HG03095 (cell line): ENCODE results near the gene TTLL5.

Experiments used
- ATAC-seq: cut with Tn5 transposase; IDR thresholded peaks from one replicate; pipeline ENCODE4 v1.9.1; 2021; ENCODE audit warnings: moderate library complexity; ENCODE audit not compliant: unreplicated experiment

TTLL5 gene

DNA sequence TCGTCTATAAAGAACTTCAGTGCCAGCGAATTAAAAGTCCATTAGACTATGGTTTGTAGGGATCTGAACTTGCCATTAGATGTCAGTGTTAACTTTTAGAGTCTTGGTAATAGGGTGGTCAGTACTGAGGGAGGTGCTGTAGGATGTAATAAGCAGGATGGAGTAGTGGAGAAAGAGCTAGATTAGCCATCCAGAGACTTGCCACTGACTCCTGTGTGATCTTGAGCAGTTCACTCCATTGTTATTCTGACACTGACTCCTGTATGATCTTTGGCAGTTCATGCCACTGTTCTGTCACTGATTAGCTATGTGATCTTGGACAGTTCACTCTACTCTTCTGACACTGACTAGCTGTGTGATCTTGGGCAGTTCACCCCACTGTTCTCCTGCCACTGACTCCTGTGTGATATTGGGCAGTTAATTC, 133.6 kb downstream of the TTLL5 start:
- ATAC-seq: no peak

DNA sequence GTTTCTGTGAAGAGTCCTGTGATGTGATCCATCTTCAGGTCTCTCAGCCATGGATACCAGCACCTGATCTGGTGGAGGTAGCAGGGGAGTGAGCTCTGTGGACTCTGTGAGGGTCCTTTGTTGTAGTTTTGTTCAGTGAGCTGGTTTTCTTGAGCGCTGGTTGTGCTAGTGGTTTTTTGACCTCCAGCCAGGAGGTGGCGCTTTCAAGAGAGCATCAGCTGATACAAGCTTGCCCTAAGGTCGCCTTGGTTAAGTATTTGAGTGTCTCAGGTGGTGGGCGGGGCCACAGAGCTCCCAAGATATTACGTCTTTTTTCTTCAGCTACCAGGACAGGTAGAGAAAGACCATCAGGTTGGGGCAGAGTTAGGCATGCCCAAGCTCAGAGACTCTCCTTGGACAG, 139.7 kb downstream of the TTLL5 start:
- no peak for ATAC-seq

DNA sequence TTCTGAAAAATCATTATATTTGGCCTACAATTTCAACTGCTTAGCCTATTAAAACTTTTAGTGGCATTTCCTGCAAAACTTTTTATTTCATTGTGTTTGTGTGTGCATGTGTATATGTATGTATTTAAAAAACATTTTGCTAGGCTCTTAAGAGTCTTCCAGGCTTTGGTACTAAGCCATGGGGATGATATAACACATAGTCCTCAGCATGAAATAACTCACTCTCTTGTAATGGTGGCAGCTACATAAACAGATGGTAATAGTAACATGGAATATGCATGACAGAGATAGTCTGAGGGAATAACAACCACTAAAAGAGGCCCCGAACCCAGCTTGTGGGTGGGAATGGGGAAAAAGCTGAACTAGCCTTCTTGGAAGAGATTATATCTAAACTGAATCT, 141.4 kb downstream of the TTLL5 start:
- ATAC-seq: no peak

DNA sequence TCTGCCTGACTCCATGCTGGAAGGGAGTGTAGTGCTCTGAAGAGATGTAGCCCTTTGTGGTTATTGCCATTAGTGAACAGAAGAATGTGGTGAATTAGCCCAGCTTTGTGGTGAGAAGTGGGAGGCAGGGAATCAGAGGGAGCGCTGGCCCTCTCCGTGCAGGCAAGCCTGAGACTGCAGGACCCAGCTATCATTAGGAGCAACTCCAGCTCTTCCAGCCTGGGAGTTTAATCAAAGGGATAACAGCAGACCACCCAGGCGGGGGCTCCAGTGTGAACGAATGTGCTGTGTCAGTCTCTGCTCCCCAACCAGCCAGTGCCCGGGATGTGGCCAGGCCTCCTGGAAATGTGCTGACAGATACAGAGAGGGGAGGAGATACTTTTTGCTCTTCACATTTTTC, 142.7 kb downstream of the TTLL5 start:
- ATAC-seq: no peak

DNA sequence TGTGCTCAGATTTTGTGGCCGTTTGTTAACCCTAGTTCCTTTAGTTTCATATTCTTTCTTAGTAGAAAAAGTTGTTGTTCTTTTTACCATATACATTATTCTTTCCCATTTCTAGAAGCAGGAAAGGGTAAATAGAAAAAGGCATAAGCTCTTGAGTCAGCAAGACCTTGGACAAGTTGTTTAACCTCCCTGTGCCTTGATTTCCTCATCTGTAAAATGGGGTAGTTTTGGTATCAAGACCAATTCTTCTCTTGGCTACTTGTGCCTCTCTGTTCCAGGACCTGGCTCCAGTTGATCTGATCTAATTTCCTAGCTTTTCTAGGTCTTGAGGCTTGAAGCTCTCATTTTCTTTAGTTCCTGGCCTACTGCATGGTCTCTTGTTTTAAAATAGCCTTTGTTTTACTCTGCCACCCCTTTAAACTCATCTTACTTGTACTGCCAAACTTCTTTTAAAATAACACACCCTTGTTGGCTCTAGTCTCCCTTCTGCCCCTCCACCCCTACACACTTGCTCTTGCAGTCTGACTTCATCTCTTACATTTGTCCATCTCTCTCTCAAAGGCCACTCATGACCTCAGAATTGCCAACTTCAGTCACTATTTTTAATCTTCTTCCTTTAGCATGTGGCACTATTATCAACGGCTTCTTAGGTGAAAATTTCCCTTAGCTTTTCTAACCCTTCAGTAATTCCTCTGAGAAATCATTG, 143.7 kb downstream of the TTLL5 start:
- ATAC-seq: no peak

DNA sequence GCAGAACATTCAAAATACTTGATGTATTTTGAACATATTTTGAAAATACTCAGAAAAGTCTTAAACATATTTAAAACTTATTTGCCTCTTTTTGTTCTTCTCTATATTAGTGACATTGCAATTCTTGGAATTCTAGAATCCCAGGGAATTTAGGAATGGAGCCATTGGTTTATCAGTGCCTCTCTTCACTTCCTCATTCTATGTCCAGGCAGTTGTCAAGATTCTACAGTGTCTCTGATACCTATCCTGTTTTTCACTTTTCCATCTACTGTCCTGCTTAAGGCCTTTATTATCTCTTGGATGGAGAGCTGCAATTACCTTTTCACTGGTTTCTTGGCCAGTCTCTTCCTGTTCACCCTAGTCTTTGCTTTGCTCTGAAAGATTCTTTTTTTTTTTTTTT, 144.6 kb downstream of the TTLL5 start:
- ATAC-seq: no peak

DNA sequence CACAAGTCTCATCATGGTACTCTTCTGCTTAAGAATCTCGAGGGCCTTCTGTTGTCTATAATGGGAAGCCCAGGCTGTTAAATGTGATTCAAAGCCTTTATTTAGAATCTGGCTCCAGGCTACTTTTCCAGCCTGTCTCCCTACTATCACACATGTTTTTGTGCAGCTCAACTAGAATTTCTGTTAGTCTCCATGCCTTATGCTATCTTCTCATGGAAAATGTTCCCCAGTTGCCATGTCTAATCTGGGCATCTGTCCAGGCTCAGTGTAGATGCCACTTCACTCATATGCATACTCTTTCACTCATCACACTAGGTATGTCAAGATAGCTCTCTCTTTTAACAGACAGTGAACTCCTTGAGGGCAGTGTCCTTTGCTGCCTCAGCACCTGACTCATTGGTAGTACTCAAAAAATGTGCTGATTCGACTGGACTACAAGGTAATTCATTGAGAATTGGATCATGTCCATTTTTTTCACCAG, 145.3 kb downstream of the TTLL5 start:
- ATAC-seq: no peak

DNA sequence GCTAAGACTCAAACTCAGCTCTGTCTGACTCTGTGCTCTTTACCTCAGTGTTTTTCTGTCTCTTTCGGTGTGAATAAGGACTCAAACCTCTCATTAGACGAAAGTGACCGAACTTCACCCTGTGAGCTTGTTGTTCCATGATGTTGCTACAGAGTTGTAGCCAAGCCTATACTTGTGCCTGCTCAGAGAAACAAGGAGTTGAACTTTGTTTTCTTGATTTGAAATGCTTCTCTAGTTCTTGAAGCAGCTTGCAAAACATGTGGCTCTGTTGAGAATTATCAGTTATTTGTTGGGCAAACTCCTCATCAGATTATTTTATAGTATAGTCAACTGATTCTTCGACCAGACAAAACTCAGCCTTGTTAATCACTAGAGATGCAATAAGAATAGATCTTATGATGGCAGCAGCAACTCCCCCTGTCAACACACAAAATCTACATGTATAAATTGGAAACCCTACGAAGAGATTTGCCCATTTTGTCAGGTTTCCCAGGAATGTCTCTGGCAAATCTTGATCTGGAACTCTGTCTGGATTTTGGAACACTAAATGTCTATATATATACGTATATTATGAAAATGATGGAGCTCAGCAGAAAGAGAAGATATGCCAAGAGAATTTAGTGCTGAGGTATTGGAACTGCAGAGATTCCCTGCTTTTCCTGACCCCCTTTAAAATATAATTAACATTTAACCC, 146.8 kb downstream of the TTLL5 start:
- no peak for ATAC-seq

DNA sequence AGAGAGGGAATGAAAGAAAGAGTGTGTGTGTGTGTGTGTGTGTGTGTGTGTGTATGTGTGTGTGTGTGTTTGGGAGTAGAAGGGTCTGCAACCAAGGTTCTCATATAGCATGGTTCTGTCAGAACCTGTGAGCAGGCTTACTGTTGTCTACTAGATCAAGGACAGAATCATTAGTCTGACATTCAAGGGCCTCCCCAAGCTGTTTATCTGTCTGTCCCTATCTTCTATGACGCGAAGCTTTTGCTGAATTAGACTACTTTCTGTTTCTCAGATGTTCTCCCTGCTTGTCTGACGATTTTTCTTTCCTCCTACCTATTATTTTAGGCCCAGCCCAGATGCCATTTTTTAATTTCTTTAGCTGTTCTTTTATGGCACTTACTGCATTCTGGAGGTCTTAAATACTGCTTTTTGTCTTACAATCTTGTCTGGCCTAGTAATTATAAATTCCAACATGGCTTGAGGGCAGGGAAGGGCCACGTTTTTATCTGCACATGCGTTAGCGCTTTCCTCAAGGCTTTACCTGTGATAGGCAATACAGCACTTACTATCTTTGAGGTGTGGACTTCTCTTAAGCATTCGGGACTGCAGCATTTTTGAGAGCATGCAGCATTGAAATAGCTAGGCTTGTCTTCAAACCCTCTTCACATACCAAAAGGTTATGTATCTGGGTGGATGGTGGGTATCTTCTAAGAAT, 150.2 kb downstream of the TTLL5 start:
- no peak for ATAC-seq

DNA sequence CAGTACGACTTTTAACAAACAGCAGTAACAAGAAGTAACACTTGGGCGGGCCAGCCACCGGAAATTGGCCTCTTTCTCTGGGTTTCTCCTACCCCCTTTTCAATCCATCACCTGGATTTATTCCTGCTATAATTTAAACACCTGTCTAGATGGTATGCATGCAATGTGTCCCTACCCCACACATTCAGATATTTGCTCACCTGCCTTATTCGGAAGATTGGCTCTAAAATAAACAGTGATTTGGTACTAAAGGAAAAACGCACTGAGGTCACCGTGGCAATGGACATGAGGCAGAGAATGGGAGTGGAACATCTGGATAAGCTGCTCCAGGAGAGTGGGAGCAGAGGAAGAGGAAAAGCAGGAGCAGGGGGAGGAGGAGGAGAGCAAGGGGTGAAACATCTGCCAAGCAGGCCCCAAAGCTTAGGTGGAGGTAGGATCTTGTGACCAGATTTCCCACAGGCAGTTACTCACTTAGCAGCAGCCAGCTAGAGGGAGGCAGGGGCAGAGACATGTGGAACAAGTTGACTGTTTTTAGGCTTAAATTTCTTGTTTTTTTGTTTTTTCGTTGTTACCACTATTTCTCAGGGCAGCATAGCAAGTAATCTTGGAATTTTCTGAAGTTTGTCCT, 150.9 kb downstream of the TTLL5 start:
- ATAC-seq: no peak

DNA sequence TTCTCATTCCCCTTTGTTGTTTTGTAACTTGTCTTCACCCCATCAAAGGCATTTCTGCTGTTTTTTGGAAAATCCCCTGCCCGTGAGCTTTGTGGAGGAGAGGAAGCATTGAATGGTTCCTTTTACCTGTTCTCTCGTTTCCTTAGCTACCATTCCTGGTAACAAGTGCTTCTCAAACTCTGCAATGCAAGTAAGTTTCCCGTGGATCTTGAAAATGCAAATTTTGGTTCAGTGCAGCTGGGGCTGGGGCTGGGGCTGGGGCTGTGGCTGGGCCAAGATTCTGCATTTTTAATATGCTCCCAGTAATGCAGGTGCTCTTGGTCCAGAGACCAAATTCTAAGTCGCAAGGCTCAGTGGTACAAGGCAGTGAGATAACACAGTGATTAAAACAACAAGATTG, 151.6 kb downstream of the TTLL5 start:
- ATAC-seq: no peak

DNA sequence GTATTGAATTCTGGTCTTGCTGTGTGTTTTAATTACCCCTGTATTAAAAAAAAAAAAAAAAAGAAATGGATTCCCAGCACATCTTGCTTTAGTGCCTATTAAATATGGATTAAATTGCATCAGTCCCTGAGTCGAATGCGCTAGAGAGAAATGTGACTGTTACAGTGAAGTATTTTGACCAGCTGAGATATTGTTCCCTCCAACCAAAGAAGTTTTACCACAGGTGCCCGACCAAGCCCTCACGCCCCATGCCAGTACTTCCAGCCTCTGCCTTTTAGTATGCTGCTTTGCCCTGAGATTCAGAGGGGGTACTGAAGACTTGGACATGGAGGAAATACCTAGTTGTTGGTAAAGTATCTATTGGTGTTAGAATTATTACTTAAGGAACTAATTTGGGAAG, 159.7 kb downstream of the TTLL5 start:
- ATAC-seq: no peak

DNA sequence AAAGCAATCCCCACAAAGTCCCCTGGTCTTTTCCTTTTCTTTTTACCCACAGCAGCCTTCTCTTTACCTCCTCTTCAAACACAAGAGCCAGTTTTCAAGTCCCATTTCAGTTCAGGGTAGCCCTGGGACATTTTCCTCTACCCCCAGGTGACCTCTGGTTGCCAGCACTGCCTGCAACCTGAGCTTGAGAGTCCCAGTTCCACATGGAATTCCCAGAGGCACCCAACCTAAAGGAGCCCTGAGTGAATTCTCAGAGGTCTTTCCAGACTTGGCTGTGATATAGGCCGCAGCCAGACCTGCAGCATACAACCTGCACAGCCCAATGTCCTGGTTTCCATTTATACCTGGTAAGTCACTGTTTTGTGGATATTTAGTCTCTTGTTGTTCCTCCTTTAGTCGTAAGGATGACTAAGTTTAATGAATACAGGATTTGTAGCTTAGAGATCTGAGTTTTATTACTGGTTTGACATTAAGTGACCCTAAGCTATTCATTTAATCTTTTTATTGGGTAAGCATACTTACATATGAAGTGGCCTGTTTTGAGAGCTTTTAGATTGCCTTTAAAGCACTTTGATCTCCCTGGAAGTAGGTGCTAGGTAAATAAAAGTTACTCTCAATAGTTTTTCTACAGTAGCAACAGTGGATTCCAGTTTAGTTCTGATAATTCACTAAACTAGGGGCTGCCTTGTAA, 160.9 kb downstream of the TTLL5 start:
- ATAC-seq: no peak

DNA sequence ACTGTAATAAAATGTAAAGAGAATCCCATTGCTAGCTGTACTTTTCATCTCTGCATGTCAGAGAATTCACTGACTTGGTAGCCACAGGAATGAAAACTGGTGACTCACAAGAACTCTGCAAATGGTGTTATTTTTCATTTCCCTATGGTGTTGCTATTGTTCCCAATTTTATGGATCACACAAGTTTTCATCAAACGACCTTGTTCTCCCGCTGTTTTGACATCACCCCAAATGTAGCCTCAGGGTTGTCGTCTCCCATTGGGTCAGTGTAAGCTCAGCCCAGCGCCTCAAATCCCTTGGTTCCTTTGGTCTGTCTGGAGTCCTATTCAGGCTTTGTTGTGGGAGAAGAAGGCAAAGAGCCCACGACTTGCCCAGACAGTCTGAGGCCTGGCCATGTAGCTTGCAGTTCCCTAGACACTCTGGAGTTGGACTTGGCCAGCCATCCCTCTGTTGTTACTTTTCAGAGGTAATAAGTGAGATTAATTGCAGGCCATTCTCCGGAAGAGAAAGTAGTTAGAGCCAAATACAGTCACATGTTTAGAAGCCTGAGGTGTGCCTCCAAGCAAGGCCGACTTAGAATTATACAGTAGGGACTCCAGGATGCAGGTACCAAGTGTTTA, 161.6 kb downstream of the TTLL5 start:
- ATAC-seq: no peak

DNA sequence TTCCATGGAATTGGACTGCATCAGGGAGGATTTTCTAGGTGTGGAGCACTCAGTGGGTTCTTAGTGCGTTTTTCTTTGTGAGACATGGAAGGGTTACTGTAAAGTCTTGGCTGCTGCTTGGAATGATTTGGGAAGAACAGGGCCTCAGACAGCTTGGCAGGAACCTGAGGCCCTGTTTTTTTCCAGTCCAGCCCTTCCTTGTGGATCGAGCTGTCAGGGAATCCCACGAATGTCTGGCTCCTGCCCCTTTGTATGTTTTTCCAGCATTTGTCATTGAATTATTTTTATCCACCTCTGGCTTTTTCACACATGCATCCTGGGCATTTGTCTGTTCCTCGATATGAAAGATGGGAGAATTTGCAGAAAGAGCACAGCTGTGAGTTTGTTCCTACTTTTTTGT, 162.3 kb downstream of the TTLL5 start:
- no peak for ATAC-seq

DNA sequence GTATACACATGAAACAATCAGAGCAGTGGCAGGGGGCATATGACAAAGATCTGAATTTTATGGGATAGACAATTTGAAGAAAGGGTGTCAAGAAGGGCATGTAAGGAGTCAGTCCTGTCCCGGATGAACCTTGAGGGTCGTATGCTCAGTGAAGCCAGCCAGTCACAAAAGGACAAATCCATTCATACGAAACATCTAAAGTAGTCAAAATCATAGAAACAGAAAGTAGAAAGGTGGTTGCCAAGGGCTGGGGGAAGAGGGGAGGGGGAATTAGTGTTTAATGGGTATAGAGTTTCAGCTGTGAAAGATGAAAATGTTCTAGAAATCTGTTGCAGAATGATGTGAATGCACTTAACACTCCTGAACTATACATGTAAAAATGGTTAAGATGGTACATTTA, 163.3 kb downstream of the TTLL5 start:
- ATAC-seq: no peak

DNA sequence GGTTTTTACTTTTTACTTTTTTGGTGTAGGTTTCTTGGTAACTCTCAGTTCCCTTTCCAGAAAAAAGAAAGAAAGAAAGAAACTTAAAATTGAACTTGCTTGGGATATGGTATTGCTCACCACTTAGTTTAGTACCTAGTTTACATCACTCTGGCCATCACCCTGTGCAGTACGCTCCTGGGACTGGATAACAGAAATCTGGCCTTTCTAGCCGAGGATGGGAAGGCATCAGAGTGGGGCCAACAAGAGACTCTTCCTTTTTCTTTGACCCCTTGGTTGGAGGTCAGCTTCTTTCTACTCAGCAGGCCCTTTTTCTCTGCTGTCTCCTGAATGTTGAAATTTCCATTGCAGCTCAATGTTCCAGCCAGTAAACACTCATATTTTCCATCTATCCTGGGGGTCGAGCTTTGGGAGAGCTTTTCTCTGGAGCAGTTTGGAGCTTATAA, 164.1 kb downstream of the TTLL5 start:
- no peak for ATAC-seq

DNA sequence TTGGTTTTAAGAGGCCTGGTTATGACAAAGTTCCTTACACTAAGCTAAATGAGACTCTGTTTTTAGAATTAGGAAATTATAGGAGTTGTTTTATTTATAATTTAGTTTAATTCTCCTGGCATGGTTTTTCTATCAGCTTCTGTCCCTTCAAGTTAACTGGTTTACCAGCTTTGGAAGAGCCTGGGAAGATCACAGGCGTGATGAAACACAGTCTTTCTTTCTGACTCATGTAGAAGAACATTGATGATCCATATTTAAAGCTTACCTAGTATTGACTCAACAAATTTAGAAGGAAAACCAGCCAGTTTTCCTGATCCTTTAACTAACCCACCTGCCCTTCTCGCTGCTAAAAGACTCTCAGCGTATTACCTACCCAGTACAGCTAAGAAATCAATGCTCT, 165.6 kb downstream of the TTLL5 start:
- no peak for ATAC-seq

DNA sequence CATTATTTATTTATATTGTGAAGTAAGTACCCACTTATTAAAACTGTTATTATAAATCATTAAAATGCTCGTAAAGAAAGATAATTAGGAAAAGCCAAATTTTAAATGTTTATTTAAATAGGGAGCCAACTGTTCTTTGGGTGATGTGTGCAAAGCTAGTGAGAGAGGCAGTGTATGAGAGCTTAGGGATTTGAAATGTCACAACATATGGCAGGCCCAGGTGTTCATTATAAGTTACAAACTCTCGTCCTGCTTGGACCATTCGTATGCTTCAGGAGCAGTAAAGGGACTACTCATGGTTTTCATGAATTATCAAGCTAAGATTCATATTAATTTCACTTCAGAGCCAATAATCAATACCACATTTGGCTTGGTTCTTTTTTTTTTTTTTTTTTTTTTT, 166.3 kb downstream of the TTLL5 start:
- ATAC-seq: no peak

DNA sequence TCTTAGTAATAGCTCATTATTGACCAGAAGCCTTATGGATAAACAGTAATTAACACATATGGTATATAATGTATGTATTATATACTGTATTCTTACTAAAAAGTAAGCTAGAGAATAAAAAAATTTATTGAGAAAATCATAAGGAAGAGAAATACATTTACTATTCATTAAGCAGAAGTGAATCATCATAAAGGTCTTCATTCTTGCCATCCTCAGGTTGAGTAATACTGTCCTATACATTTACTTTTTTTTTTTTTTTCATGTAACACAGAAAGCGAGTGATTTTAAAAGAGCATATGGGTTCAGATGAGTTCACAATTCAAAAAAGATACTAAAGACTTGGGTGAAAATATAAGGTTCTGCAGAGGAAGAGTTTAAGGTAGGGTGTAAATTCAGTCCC, 168.3 kb downstream of the TTLL5 start:
- no peak for ATAC-seq

DNA sequence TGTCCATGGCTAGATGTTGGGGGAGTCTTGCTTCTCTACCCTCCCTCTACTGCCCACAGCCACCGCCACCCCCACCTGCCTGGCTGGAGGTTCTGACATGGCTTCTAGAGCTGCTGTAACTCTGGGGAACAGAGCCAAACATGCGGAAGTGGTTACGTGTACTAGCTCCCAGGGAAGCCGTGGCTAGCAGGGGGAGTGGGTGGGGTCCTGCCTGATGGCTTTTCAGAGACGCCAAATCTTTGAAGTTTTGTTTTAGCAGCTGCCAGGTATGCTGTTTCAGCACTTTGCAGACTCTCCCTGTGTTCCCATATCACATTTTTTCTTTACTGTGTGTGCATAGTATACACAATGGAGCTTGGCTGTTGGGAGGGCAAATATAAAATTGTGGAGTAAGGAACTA, 170.4 kb downstream of the TTLL5 start:
- no peak for ATAC-seq
